ENCODE results near the gene KLF11. TPM values are rescaled to one million over a fixed set of nuclear protein-coding genes. Genes with fewer than 3 reads are reported as not detected.

Gene KLF11
- total and polyA plus RNA-seq, 2 experiments from 2014 or later = 4.8 to 6.6 TPM

- Histone ChIP-seq H3K27ac (no peak overlapping the region), H3F3A (ENCODE audit: insufficient read depth) (peaks cover 9% of the 10 kb centered on the region; the same call in 1 of the 2 replicates), H3K27me3 (replicated peaks; ENCODE audit: insufficient read depth) (no peaks in the 10 kb centered on the region), H3K4me1 (ENCODE audit: insufficient read depth) (peaks cover 13% of the 10 kb centered on the region), H3K9ac (no peak overlapping the region), H3K79me2 (ENCODE audit: insufficient read depth) (no peaks in the 10 kb centered on the region), H3K4me3 (no peak overlapping the region), H3K36me3 (ENCODE audit: low read depth) (no peaks in the 10 kb centered on the region), H3K4me2 (ENCODE audit: unreplicated experiment) (no peak overlapping the region), H3K9me2 (ENCODE audit: insufficient read depth) (no peaks in the 10 kb centered on the region), H2AFZ (no peak overlapping the region), H4K20me1 (ENCODE audit: insufficient read depth) (no peaks in the 10 kb centered on the region), H3K9me3 (ENCODE audit: low read depth) (no peaks in the 10 kb centered on the region)
- TF ChIP-seq EZH2 (IDR thresholded peaks at IDR 0.05; ENCODE audit: insufficient read depth, poor library complexity, severe bottlenecking) (no peak), EZH2phosphoT487 (IDR thresholded peaks at IDR 0.05; ENCODE audit: insufficient read depth, low read depth) (no peak)
- 91% methylated on average over 20 of the region's 20 CpGs for WGBS, 2 experiments (ENCODE audit: low coverage in 1 of 2, low lambda C conversion rate in 2 of 2, missing lambda C conversion rate in 2 of 2)
- in situ Hi-C loops (cut with MboI) = loop anchor here (10.0 kb wide), 1 partner anchor 245 kb away; no protein-coding TSS in a partner anchor
- DNase-seq = no peak
Measured at GRCh38 chr2:10059552-10060335, 16.4 kb downstream of the KLF11 start.

DNA sequence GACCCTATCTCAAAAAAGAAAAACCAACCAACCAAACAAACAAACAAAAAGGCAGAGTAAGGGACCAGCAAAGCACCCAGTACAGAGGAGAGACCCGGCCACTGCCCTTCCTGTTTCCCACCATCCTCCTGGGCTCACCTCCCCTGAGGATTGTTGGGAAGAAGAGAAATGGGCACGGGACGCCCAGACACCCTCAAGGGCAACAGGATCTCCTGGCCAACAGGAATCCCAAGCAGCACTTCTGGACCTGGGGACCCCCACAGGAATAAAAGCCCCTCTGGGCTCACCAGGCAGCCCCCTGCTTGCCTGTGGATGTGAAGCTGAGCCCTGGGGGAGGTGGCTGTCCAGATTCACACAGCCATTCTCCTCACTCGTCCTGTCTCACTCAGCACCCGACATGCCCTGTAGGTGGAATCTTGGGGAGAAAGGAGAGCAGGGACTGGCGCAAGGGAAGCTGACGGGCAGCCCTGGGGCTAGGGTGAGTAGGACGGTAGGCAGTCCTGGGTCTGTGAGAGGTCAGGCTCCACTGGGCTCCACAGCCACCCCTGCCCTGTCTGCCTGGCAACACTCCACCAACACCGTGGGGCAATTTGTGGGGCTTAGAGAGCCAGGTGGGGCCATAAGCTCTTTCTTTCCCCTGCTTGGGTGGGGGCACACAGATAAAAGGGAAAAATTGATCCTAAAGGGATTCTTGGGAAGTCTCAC is 18.0 kb downstream of the KLF11 start:
- Histone ChIP-seq H3K79me2 (ENCODE audit: insufficient read depth) (no peaks in the 10 kb centered on the region), H3K27me3 (replicated peaks; ENCODE audit: insufficient read depth) (no peaks in the 10 kb centered on the region), H3K27ac (no peak overlapping the region), H3K9ac (no peak overlapping the region), H4K20me1 (ENCODE audit: insufficient read depth) (no peaks in the 10 kb centered on the region), H2AFZ (no peak overlapping the region), H3F3A (ENCODE audit: insufficient read depth) (peaks cover 8% of the 10 kb centered on the region; the same call in 1 of the 2 replicates), H3K9me2 (ENCODE audit: insufficient read depth) (no peaks in the 10 kb centered on the region), H3K4me2 (ENCODE audit: unreplicated experiment) (no peak overlapping the region), H3K36me3 (ENCODE audit: low read depth) (no peaks in the 10 kb centered on the region), H3K9me3 (ENCODE audit: low read depth) (no peaks in the 10 kb centered on the region), H3K4me1 (ENCODE audit: insufficient read depth) (peaks cover 12% of the 10 kb centered on the region), H3K4me3 (no peak overlapping the region)
- no peak for TF ChIP-seq EZH2 (IDR thresholded peaks at IDR 0.05; ENCODE audit: insufficient read depth, poor library complexity, severe bottlenecking)
- TF ChIP-seq EZH2phosphoT487 (IDR thresholded peaks at IDR 0.05; ENCODE audit: insufficient read depth, low read depth) = no peak
- no peak for DNase-seq
- in situ Hi-C loops (cut with MboI) = no loop called here
- 72 to 74% methylated on average over 9 of the region's 9 CpGs for WGBS, 2 experiments (ENCODE audit: low coverage in 1 of 2, low lambda C conversion rate in 2 of 2, missing lambda C conversion rate in 2 of 2)

DNA sequence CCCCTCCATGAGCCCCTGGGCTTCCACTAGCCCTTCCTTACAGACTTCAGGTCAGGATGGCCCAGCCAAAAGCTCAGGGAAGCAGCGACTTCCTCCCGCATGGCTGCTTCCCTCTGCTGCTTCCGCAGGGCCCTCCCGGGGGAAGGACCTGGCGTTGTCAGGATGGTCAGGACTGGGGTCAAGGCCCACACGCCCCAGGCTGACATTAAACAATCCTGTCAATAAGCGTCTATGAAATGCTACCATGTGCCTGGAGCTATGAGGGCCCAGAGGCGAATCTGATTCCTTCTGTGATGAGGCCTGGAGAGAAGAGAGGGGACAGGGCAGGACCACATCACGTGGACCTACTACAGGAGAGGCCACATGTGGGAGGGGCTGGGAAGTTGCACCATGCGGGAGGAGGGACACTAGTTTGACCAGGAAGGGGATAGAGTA is 19.6 kb downstream of the KLF11 start:
- H3K79me2 ChIP-seq (ENCODE audit: insufficient read depth) = no peaks in the 10 kb centered on the region
- WGBS, 2 experiments (ENCODE audit: low coverage in 1 of 2, low lambda C conversion rate in 2 of 2, missing lambda C conversion rate in 2 of 2) = 80 to 85% methylated on average over 10 of the region's 10 CpGs
- in situ Hi-C loops (cut with MboI) = no loop called here
- no peak overlapping the region for H3K4me3 ChIP-seq
- H3K36me3 ChIP-seq (ENCODE audit: low read depth) = no peaks in the 10 kb centered on the region
- no peak overlapping the region for H3K27ac ChIP-seq
- no peaks in the 10 kb centered on the region for H4K20me1 ChIP-seq (ENCODE audit: insufficient read depth)
- no peaks in the 10 kb centered on the region for H3K27me3 ChIP-seq (replicated peaks; ENCODE audit: insufficient read depth)
- H3F3A ChIP-seq (ENCODE audit: insufficient read depth) = no peaks in the 10 kb centered on the region
- DNase-seq = no peak
- H3K4me2 ChIP-seq (ENCODE audit: unreplicated experiment) = no peak overlapping the region
- H2AFZ ChIP-seq = no peak overlapping the region
- no peaks in the 10 kb centered on the region for H3K4me1 ChIP-seq (ENCODE audit: insufficient read depth)
- H3K9me3 ChIP-seq (ENCODE audit: low read depth) = no peaks in the 10 kb centered on the region
- no peak overlapping the region for H3K9ac ChIP-seq
- TF ChIP-seq EZH2 (IDR thresholded peaks at IDR 0.05; ENCODE audit: insufficient read depth, poor library complexity, severe bottlenecking) (no peak), EZH2phosphoT487 (IDR thresholded peaks at IDR 0.05; ENCODE audit: insufficient read depth, low read depth) (no peak)
- H3K9me2 ChIP-seq (ENCODE audit: insufficient read depth) = no peaks in the 10 kb centered on the region

- Histone ChIP-seq H4K20me1 (ENCODE audit: insufficient read depth) (no peaks in the 10 kb centered on the region), H3K4me1 (ENCODE audit: insufficient read depth) (no peaks in the 10 kb centered on the region), H3K27ac (no peak overlapping the region), H3K4me2 (ENCODE audit: unreplicated experiment) (no peak overlapping the region), H3K79me2 (ENCODE audit: insufficient read depth) (no peaks in the 10 kb centered on the region), H3K4me3 (no peak overlapping the region), H3F3A (ENCODE audit: insufficient read depth) (no peaks in the 10 kb centered on the region), H2AFZ (no peak overlapping the region), H3K9ac (no peak overlapping the region), H3K9me3 (ENCODE audit: low read depth) (no peaks in the 10 kb centered on the region), H3K27me3 (replicated peaks; ENCODE audit: insufficient read depth) (no peaks in the 10 kb centered on the region), H3K9me2 (ENCODE audit: insufficient read depth) (no peaks in the 10 kb centered on the region), H3K36me3 (ENCODE audit: low read depth) (no peaks in the 10 kb centered on the region)
- DNase-seq = no peak
- 84 to 87% methylated on average over 9 of the region's 9 CpGs for WGBS, 2 experiments (ENCODE audit: low coverage in 1 of 2, low lambda C conversion rate in 2 of 2, missing lambda C conversion rate in 2 of 2)
- in situ Hi-C loops (cut with MboI) = no loop called here
- TF ChIP-seq EZH2phosphoT487 (IDR thresholded peaks at IDR 0.05; ENCODE audit: insufficient read depth, low read depth) (no peak), EZH2 (IDR thresholded peaks at IDR 0.05; ENCODE audit: insufficient read depth, poor library complexity, severe bottlenecking) (no peak)
Measured at GRCh38 chr2:10063566-10063965, 20.2 kb downstream of the KLF11 start.

Data from GM23248 (cell line).